ENCODE results near the gene ZNF827.

The ZNF827 gene

GRCh38 chr4:145830699-145831098, 107.9 kb downstream of the ZNF827 start:
- no peaks in the 10 kb centered on the region for H3K9me2 ChIP-seq (replicated peaks; ENCODE audit: control insufficient read depth, low read length)
- peaks cover 21% of the 10 kb centered on the region for H3K4me1 ChIP-seq (ENCODE audit: control insufficient read depth, low read length)
- H3K36me3 ChIP-seq (ENCODE audit: control insufficient read depth, low read length), result peaks cover 40% of the 10 kb centered on the region
- H3F3A ChIP-seq (ENCODE audit: control insufficient read depth, insufficient read depth), result no peaks in the 10 kb centered on the region
- no peaks in the 10 kb centered on the region for H4K20me1 ChIP-seq (ENCODE audit: control insufficient read depth, insufficient read depth, low read depth, low read length)
- no peak overlapping the region for H3K27ac ChIP-seq (ENCODE audit: low read depth, low read length)
- no peaks in the 10 kb centered on the region for H3K27me3 ChIP-seq (ENCODE audit: control insufficient read depth, low read length)
- TF ChIP-seq CTCF (IDR thresholded peaks at IDR 0.05; ENCODE audit: low read depth, low read length, poor library complexity, severe bottlenecking) (no peak), EZH2phosphoT487 (IDR thresholded peaks at IDR 0.05; ENCODE audit: borderline replicate concordance, low read length) (no peak)
- no peaks in the 10 kb centered on the region for H3K9me3 ChIP-seq (ENCODE audit: control insufficient read depth, insufficient read depth, low read length)
- no peaks in the 10 kb centered on the region for H3K79me2 ChIP-seq (ENCODE audit: control insufficient read depth, low read length)
- H3K4me2 ChIP-seq (ENCODE audit: low read length), result peak overlapping the region; percentile 2; the same call in 1 of the 2 replicates
- no peak overlapping the region for H3K4me3 ChIP-seq (ENCODE audit: low read length)

GRCh38 chr4:145829629-145830395, 108.8 kb downstream of the ZNF827 start:
- no peaks in the 10 kb centered on the region for H4K20me1 ChIP-seq (ENCODE audit: control insufficient read depth, insufficient read depth, low read depth, low read length)
- H3K9me2 ChIP-seq (replicated peaks; ENCODE audit: control insufficient read depth, low read length), result no peaks in the 10 kb centered on the region
- peak overlapping the region; percentile 9; the same call in 1 of the 2 replicates for H3K4me3 ChIP-seq (ENCODE audit: low read length)
- H3K4me2 ChIP-seq (ENCODE audit: low read length), result peak overlapping the region; percentile 7; the same call in 1 of the 2 replicates
- no peaks in the 10 kb centered on the region for H3K9me3 ChIP-seq (ENCODE audit: control insufficient read depth, insufficient read depth, low read length)
- no peak overlapping the region for H3K27ac ChIP-seq (ENCODE audit: low read depth, low read length)
- TF ChIP-seq EZH2phosphoT487 (IDR thresholded peaks at IDR 0.05; ENCODE audit: borderline replicate concordance, low read length), result no peak
- H3K27me3 ChIP-seq (ENCODE audit: control insufficient read depth, low read length), result no peaks in the 10 kb centered on the region
- no peaks in the 10 kb centered on the region for H3F3A ChIP-seq (ENCODE audit: control insufficient read depth, insufficient read depth)
- peaks cover 21% of the 10 kb centered on the region for H3K4me1 ChIP-seq (ENCODE audit: control insufficient read depth, low read length)
- H3K36me3 ChIP-seq (ENCODE audit: control insufficient read depth, low read length), result peaks cover 45% of the 10 kb centered on the region
- no peaks in the 10 kb centered on the region for H3K79me2 ChIP-seq (ENCODE audit: control insufficient read depth, low read length)

GRCh38 chr4:145828802-145829485, 109.7 kb downstream of the ZNF827 start:
- no peak overlapping the region for H3K4me3 ChIP-seq (ENCODE audit: low read length)
- H3K27ac ChIP-seq (ENCODE audit: low read depth, low read length), result no peak overlapping the region
- TF ChIP-seq CTCF (IDR thresholded peaks at IDR 0.05; ENCODE audit: low read depth, low read length, poor library complexity, severe bottlenecking) (no peak), EZH2phosphoT487 (IDR thresholded peaks at IDR 0.05; ENCODE audit: borderline replicate concordance, low read length) (no peak)
- no peaks in the 10 kb centered on the region for H4K20me1 ChIP-seq (ENCODE audit: control insufficient read depth, insufficient read depth, low read depth, low read length)
- H3K9me2 ChIP-seq (replicated peaks; ENCODE audit: control insufficient read depth, low read length), result no peaks in the 10 kb centered on the region
- no peaks in the 10 kb centered on the region for H3K27me3 ChIP-seq (ENCODE audit: control insufficient read depth, low read length)
- H3K4me1 ChIP-seq (ENCODE audit: control insufficient read depth, low read length), result peaks cover 21% of the 10 kb centered on the region
- H3K9me3 ChIP-seq (ENCODE audit: control insufficient read depth, insufficient read depth, low read length), result no peaks in the 10 kb centered on the region
- H3K36me3 ChIP-seq (ENCODE audit: control insufficient read depth, low read length), result peaks cover 49% of the 10 kb centered on the region
- no peak overlapping the region for H3K4me2 ChIP-seq (ENCODE audit: low read length)
- H3K79me2 ChIP-seq (ENCODE audit: control insufficient read depth, low read length), result no peaks in the 10 kb centered on the region
- no peaks in the 10 kb centered on the region for H3F3A ChIP-seq (ENCODE audit: control insufficient read depth, insufficient read depth)

GRCh38 chr4:145827885-145828284, 110.7 kb downstream of the ZNF827 start:
- Histone ChIP-seq H3F3A (ENCODE audit: control insufficient read depth, insufficient read depth) (no peaks in the 10 kb centered on the region), H3K4me1 (ENCODE audit: control insufficient read depth, low read length) (peaks cover 21% of the 10 kb centered on the region), H3K4me2 (ENCODE audit: low read length) (no peak overlapping the region), H3K36me3 (ENCODE audit: control insufficient read depth, low read length) (peaks cover 56% of the 10 kb centered on the region), H3K9me3 (ENCODE audit: control insufficient read depth, insufficient read depth, low read length) (no peaks in the 10 kb centered on the region), H3K79me2 (ENCODE audit: control insufficient read depth, low read length) (no peaks in the 10 kb centered on the region), H3K4me3 (ENCODE audit: low read length) (no peak overlapping the region), H3K27me3 (ENCODE audit: control insufficient read depth, low read length) (no peaks in the 10 kb centered on the region), H3K27ac (ENCODE audit: low read depth, low read length) (no peak overlapping the region), H4K20me1 (ENCODE audit: control insufficient read depth, insufficient read depth, low read depth, low read length) (no peaks in the 10 kb centered on the region), H3K9me2 (replicated peaks; ENCODE audit: control insufficient read depth, low read length) (no peaks in the 10 kb centered on the region)
- TF ChIP-seq CTCF (IDR thresholded peaks at IDR 0.05; ENCODE audit: low read depth, low read length, poor library complexity, severe bottlenecking) (no peak), EZH2phosphoT487 (IDR thresholded peaks at IDR 0.05; ENCODE audit: borderline replicate concordance, low read length) (no peak)
